TTC549 (cell line): Measurements from ENCODE around the gene SHISAL2A.

Experiments
- FAIRE-seq: peaks from 2 replicates; lab custom pipeline; 2012; peaks lifted over from hg19 to GRCh38; lab: Jason Lieb, UNC

Gene SHISAL2A

DNA sequence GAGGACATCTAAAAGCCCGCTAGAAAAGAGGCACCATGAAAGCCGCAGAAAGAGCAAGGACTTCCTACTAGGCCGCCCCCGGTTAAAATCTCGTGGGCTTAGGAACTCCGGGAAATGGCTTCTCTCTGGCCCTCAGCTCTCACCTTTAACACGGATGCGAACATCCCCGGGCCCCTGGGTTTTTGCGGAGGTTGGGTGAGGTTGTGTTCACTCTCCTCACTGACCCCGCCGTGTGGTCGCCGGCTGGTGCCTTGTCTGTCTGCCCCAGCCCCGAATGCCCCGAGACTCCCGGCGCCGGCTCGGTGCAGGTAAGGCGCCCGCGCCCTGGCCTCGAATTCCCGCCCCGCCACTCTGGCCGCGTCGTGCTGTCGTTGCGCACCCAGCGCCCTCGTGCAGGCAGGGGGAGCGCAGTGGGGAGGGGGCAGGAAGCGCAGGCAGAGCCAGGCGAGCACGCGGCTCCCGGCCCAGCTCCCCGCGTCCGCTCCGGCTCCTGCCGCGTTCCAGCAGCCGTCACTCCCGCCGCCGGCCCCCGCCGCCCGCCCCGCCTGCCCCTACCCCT is at the start of gene SHISAL2A:
Gene SHISAL2A (plus strand): TSS at position 437 of the 559 bp plus-strand sequence. CDS start 326 bp downstream, outside the sequence.
- FAIRE-seq, result no peak

DNA sequence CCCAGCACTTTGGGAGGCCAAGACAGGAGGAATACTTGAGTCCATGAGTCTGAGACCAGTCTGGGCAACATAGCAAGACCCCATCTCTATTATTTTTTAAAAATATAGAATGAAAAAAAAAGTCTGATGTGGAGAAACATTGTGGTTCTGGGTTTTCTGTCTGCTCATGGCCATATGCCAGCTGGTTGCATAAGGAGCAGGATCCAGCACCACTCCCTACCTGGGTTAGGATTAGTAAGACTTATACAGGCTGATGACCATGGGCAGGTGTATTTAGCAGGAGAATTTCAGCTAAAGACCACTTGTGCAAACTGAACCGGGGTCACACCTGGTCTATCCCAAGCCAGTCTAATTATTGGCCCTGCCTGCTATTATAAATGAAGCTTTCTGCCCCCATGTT is 47.5 kb upstream of the SHISAL2A start:
- FAIRE-seq, result no peak

DNA sequence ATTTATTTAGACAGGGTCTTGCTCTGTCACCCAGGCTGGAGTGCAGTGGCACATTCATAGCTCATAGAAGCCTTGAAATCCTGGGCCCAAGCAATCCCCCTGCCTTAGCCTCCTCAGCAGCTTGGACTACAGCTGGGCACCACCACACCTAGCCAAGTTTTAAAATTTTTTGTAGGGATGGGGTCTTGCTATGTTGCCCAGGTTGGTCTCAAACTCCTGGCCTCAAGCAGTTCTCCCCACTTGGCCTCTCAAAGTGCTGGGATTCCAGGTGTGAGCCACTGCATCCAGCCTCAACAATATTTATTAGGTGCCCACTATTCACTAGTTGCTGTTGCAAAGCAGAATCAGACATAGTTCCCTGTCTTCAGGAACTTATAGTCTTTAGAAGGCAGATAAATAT is 44.9 kb upstream of the SHISAL2A start:
- FAIRE-seq, result no peak

DNA sequence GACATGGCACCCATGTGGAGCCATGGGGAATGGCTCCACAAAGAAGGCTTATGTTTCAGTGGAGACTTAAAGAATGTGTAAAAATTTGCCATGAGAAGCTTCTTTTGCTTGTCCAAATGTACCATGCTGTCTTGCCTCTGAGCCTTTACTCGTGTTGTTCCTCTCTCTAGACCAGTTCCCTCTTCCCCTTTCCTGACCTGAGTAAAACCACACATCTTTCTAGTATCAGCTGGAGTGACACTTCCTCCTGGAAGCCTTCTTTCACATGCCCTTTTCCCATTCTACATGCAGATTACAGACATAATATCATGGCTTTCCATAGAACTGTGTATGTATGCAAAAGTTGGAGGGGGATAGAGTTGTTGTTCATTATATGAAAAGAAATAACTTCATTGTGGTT is 44.4 kb upstream of the SHISAL2A start:
- no peak for FAIRE-seq

DNA sequence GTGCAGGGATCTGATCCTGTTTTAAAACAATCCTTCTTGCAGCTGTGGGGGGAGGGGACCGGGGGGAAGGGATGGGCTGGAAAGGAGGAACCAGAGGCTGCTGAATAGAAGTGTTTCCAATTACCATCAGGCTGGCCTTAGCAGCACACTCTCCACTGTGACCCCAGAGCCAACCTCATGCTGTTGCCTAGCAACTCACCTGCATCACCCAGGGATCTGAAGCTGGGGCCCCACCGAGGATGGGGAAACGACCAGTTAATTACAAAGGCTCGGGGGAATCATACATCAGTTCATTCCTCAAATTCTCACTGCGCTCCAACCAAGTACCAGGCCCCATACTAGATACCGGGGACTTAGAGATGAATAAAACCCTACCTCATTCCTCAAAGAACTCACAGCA is 42.7 kb upstream of the SHISAL2A start:
- no peak for FAIRE-seq

DNA sequence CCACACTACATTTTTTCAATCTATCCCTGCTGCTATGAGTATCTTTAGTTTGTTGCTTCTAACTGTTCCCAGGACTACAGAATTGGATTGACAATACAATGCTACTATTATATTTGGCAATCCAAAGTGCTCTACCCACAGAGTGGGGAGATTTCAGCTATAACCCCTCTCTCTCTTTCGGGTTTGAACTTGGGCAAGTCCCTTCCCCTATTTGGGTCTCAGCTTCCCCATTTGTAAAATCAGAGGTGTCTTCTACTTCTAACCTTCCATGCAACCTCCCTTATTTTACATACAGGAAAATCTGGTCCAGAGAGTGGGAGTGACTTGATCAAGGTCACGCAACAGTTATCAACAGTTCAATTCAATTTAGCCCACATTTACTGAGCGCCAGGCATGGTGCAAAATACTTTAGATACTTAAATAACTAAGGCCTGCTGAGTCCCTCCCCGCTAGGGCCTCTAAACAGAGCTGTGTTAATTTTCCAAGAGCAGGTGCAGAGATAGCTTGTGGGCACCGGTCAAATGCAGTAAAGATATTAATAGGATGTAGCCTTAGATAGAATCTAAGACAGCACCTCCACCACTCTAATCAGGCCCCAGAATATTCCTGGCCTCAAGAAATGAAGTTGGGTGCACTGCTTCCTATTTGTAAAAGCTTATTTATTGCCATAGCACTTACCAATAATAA is 40.2 kb upstream of the SHISAL2A start:
- FAIRE-seq, result no peak

DNA sequence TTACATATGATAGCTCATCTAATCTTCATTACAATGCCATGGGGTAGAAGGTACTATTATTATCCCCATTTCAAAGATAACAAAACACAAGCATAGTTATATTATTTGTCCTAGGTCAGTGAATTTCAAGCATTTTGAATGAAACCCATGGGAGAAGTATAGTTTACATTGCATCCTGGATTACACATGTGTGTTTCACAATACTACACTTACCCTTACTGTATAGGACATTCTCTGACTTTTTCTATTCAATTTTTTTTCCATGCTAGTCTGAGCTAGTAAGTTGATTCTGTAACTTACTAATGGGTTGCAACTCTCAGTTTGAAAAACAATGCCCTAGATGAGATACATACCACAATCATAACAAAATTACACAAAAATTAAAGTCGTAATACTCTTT is 39.5 kb upstream of the SHISAL2A start:
- FAIRE-seq, result no peak

DNA sequence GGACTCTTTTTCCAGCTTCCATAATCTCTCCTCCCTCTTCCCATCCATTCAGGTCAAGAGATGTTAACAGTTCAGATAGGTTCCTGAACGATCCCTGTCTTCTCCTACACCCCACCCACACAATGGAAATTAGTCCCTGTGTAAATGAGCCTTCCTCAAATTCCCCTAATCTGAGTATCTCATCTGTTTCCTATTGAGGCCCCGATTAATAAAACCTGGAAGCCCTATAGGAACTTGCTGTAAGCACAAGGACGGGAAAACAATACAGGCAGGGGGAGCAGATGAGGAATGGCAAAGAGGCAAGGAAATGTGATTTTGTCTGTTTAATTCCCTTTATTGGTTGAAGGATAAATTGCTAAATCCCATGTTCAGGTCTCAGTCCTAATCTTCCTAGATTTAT is 37.9 kb upstream of the SHISAL2A start:
- no peak for FAIRE-seq

DNA sequence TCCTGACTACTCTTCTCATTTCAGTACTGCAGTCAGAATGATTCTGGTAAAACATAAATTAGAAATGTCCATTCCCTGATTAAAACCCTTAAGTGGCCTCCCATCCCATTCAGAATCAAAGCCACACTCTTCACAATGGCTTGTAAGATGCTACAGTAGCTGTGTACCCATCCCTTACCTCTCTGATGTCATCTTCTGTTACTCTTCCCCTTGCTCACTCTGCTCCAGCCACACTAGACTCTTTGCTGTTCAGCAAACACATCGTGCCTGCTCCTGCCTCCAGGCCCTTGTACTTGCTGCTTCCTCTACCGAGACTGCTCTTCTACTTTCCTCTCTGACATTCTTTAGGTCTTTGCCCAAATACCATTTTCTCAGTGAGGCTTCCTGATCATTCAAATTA is 35.1 kb upstream of the SHISAL2A start:
- FAIRE-seq, result no peak

DNA sequence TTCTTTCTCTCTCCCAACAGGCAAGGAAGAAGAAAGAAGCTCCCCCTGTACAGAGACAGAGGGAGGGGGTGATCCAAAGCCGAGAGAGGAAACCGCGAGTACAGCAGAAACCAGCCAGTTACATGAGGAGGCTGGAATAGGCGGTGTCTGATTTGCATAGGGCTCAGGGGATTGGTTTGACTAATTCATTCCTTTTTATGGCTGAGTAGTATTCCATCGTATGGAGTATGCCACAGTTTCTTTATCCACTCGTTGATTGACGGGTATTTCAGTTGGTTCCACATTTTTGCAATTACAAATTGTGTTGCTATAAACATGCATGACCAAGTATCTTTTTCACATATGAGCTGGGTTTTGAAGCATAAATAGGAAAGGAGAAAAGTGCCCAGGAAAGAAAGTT is 34.2 kb upstream of the SHISAL2A start:
- no peak for FAIRE-seq

DNA sequence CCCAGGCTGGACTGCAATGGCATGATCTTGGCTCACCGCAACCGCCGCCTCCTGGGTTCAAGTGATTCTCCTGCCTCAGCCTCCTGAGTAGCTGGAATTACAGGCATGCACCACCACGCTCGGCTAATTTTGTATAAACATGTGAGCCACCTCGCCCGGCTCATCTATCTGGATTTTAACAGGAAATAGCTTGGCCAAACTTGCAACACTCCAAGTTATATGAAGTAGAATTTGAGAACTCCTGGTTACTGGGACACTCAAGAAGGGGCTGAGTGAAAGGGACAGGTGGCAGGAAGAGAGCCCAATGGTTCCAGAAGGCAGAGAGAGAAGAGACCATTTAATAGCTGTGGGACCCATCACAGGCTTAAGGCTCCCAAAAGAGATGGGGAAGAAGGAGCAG is 33.7 kb upstream of the SHISAL2A start:
- FAIRE-seq, result no peak

DNA sequence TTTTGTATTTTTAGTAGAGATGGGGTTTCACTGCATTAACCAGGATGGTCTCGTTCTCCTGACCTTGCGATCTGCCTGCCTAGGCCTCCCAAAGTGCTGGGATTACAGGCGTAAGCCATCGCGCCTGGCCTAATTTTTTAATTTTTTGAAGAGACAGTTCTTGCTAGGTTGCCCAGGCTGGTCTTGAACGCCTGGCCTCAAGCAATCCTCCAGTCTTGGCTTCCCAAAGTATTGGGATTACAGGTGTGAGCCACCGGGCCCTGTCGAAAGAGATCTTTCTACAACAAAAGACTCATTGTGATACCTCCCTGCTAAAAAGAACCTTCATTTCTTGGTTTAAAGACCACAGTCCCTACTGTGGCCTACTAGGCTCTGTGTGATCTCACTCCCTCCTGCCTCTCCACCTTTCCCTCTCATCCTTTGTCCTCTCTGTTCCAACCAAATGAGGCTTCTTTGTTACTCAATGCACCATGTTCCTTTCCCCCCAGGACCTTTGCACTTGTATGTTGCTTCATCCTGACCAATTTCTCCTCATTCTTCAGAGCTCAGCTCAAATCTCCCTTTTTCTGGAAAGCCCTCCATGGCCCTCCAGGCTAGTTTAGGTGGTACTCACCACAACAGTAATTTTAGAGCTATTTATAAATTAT is 32.3 kb upstream of the SHISAL2A start:
- FAIRE-seq, result no peak

DNA sequence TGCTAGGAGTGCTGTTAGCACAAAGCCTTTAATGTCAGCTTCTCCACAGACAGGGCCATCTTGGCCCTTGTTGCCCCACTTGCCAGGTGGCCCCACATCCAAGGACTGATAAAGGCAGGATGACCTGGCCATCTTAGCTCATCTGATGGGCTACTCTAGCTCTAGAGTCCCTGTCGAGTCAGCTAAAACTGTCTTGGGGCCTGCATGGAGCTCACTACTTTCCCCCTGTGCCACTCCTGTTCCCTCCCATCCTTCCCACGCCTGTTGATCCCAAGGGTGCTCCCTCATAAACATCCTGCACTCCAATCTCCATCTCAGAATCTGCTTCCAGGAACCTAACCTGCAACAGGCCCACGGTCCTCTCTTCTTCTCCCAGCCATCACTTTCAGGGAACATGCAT is 31.4 kb upstream of the SHISAL2A start:
- FAIRE-seq, result no peak

DNA sequence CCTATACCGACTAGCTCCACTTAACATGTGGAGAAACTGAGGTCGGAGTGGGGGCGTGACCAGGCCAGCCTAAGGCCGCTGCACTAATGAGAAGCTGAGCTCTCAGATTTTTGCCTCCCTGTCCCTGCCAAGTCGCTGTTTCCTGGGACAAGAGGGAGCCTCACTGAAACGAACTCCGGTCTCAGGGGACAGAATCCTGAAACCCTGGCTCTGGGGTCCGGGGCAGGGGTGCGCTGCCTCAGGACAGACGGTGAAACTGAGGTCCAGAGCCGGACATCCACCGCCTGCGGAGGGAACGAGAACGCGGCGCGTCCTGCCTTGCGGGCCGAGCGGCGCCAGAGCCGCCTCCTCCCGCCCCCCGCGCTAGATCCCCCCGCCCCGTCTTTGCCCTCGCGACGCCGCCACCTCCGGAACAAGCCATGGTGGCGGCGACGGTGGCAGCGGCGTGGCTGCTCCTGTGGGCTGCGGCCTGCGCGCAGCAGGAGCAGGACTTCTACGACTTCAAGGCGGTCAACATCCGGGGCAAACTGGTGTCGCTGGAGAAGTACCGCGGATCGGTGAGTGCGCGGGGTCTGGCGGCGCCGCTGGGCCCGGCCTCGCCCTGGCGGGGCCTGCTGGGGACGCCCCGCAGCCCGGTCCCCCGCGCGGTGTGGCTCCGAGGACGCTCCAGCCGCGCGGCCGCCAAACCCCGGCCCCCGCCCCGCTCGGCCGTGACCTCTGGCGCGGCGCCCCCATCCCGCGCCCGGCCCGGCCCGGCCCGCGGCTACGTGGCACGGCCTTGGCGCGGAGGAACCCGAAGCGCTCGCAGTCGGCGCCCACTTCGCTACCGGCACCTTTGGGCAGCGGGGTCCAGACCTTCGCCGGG is 30.7 kb upstream of the SHISAL2A start, which contains the start of gene GPX7:
Gene GPX7 (plus strand): TSS at position 381 of the 865 bp plus-strand sequence. CDS start 39 bp downstream, at position 420.
- no peak for FAIRE-seq

DNA sequence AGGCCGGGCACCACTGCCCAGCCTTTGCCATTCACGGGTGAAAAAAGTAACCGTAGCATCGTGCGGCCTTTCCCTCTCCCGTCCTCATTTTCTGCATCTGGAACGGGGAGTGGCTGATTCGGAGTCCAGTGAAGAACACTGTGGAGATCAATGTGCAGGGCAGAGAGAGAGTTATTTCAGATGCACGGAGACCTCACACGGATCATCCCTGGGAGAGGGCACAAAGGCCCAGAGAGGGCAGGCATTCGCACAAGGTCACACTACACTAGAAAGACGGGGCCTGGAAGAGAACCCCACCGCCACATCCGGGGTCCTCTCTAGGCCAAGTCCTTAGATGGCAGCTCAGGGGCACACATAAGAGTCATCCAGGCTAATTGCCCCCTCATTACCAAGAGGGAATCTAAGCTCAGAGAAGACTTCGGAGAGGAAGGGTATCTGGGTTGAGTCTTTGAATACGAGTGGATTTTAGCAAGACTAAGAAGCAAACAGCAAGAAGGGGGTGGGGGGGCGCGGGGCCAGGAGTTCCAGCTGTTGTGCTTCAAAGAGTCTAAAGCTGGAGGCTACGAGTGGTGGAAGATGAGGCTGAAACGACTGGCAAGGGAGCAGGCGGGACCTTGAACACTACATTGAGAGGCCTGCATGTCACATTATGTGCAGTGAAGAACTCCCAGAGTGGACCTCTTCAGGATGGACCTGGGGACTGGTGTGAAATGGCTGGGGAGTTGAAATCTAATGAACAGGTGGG is 29.9 kb upstream of the SHISAL2A start:
- FAIRE-seq, result no peak

DNA sequence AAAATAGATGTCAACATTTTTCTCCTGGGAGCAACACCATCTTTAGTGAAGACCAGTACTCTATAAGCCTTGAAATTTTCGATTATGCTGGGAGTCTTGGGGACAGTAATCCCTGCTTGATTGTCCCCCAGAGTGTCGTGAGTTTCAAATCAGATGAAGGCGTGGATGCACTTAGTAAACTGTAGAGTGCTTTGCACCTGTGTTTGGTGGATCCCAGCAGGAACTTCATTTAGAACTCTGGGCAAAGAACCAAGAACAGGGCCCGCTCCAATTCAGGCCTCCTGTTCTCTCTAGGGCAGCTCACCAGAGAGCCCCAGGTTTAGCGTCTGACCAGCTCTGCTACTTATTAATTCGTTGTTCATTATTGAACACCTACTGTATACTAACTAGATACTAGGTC is 29.3 kb upstream of the SHISAL2A start:
- FAIRE-seq, result no peak

DNA sequence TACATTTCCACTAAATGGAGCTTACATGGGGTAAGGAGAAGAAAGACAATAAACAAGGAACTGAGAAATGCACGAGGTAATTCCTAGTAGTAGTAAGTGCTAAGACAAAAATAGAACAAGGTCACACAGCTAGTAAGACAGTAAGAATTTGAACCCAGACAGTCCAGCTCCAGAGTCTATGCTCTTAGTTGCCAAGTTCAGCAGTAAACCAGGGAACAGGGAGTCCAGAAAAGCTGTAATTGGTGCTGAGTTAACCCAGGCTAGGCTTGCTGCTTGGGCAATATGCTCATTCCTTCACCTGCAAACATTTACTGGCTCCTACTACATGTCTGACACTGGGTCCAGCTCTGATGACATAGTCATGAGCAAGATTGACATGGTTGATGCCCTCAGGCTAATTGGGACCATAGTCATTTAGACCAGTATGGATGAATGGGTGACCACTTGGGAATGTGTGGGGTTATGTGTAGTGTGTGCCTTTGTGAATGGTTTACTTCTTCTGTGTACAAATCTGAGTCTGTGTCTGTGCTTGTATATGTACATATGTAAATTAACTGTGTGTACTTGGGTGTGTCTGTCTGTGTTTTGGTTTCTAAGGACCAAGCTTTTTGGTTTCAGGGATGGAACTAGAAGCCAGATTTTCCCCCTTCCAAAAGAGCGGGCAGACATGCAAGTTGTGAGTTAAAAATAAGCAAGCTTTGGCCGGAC is 28.8 kb upstream of the SHISAL2A start:
- no peak for FAIRE-seq

DNA sequence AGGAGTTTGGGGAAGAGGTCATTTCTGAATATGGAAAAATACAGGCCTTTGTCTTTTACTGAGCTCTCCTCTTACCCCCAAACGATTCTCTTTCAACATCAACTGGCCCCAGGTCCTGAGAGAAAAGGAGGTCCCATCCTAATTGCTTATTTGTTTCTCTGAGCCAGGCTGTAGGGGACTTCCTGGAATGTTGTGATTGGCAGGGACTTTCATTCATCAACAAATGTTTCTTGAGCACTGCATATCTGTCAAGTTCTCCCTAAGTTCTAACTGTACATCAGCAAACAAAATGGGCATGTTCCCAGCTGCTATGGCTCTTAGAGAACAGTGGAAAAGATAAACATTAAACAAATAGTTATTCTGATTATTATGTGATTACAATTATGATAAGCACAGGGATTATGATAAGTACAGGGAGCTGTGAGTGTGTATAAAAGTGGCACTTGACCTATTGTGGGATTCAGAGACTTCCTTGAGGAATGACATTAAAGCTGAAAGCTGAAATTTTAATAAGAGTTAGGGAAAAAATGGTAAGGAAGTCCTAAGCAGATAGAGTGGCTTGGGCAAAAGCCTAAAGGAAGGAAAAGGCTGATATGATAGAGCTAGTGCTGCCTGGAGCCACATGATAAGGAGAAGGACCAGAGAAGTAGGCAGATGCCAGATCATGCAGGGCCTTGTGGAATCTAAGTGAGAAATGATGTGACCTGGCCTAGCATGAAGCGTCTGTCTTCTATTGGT is 19.2 kb upstream of the SHISAL2A start:
- FAIRE-seq, result no peak

DNA sequence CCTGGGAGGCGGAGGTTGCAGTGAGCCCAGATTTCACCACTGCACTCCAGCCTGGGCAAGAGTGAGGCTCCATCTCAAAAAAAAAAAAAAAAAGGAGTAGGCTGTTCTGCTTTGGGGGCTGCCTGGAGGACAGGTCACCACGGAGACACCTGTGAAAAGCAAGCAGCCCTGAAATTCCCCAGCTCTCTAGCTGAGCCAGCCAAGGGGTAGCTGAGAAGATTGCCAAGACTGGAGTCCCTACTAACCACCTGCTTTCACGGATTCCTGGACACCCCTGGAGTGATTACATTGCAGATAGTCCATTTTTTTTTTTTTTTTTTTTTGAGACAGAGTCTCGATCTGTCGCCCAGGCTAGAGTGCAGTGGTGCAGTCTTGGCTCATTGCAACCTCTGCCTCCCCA is 18.3 kb upstream of the SHISAL2A start:
- no peak for FAIRE-seq

DNA sequence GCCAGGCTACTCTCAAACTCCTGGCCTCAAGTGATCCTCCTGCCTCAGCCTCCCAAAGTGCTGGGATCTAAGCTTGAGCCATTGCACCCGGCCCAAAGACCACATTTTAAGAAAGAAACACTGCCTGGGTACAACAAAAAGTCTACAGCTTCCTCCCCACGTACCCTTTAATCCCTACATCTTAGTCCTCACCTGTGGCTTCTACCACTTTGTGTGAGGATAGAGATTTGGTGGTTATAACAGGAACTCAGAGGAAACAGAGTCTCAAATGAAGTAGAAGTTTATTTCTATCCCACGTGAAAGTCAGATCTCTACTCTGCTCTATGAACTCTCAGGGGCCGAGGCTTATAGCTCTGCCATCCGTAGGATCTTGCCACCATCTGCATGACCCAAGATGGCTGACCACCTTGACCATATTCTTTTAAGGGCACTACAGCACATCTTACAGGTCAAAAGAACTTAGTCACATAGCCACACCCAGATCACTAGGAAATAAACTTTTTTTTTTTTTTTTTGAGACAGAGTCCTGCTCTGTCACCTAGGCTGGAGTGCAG is 17.4 kb upstream of the SHISAL2A start:
- FAIRE-seq, result no peak
